ENCODE results near the gene PRDM15. TPM values are rescaled to one million over a fixed set of nuclear protein-coding genes. Genes with fewer than 3 reads are reported as not detected.

The PRDM15 gene
- total RNA-seq, 4 donors from 2014 or later, result 6.4 to 88.4 (median 21.1) TPM

GRCh38 chr21:41839387-41840000, 39.6 kb downstream of the PRDM15 start:
- Histone ChIP-seq H3K9me3 (peaks cover 9 to 13% of the 10 kb centered on the region in 2 donors), H3K36me3 (peaks cover 0 to 3% (median 0%) of the 10 kb centered on the region in 4 donors), H3K27me3 (no peaks in the 10 kb centered on the region), H3K4me1 (no peaks in the 10 kb centered on the region), H3K4me3 (no peak overlapping the region), H3K27ac (no peak overlapping the region)
- intact Hi-C loops (cut with DNase I; ENCODE audit: low total_unique reads), result no loop called here
- 95 to 100% methylated on average over 1 to 21 of the region's 21 CpGs for WGBS, 2 donors (ENCODE audit: low coverage in 1 of 2)
- in situ Hi-C loops (cut with MboI; ENCODE audit: low pct_ligation_motif_present in 1 of 4, low pct_unique_long_range_greater_than_20kb in 1 of 4, low sequenced_read_pairs in 3 of 4), result no loop called here
- no peak for DNase-seq
- TF ChIP-seq CTCF (IDR thresholded peaks at IDR 0.05) (no peak), POLR2A (IDR thresholded peaks at IDR 0.05) (no peak), POLR2AphosphoS5 (IDR thresholded peaks at IDR 0.05) (no peak), EP300 (IDR thresholded peaks at IDR 0.05; ENCODE audit: low read depth) (no peak)

DNA sequence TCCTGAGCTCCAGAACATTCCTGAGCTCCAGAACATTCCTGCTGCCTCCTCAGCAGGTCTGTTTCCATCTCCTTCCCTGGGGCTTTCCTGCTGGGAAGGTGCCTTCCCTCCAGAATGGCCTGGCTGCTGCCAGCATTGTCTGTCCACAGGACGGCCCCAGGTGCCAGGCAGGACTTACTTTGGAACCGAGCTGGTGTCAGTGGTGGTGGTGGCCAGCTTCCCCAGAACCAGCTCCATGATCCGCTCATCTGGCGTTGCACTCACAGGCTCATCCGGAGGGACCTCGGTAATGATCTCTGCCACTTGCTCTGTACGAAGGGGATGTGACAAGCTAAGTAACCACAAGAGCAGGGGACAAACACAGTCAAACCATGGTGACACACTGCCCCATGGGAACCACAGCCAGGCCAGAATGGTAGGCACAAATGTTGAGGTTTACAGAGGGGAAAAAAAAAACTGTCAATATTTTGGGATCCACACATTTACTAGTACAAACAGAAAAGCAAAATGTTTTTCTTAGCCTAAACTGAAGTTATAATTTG, 41.3 kb downstream of the PRDM15 start:
- peaks cover 0 to 3% (median 0%) of the 10 kb centered on the region in 4 donors for H3K36me3 ChIP-seq
- whole genome bisulfite sequencing, 2 donors (ENCODE audit: low coverage in 1 of 2), result 73% methylated on average over 7 of the region's 7 CpGs; no CpG with 5 or more reads in 1 of the 2 donors
- intact Hi-C loops (cut with DNase I; ENCODE audit: low total_unique reads), result loop anchor here (2.0 kb wide), 1 partner anchor 585 kb away; no protein-coding TSS in a partner anchor
- in situ Hi-C loops (cut with MboI; ENCODE audit: low pct_ligation_motif_present in 1 of 4, low pct_unique_long_range_greater_than_20kb in 1 of 4, low sequenced_read_pairs in 3 of 4), result no loop called here
- no peak overlapping the region for H3K4me3 ChIP-seq
- peaks cover 9 to 13% of the 10 kb centered on the region in 2 donors for H3K9me3 ChIP-seq
- H3K4me1 ChIP-seq, result no peaks in the 10 kb centered on the region
- DNase-seq, result no peak
- H3K27me3 ChIP-seq, result no peaks in the 10 kb centered on the region
- no peak overlapping the region for H3K27ac ChIP-seq
- TF ChIP-seq POLR2A (IDR thresholded peaks at IDR 0.05) (no peak), EP300 (IDR thresholded peaks at IDR 0.05; ENCODE audit: low read depth) (no peak), CTCF (IDR thresholded peaks at IDR 0.05) (no peak), POLR2AphosphoS5 (IDR thresholded peaks at IDR 0.05) (no peak)

DNA sequence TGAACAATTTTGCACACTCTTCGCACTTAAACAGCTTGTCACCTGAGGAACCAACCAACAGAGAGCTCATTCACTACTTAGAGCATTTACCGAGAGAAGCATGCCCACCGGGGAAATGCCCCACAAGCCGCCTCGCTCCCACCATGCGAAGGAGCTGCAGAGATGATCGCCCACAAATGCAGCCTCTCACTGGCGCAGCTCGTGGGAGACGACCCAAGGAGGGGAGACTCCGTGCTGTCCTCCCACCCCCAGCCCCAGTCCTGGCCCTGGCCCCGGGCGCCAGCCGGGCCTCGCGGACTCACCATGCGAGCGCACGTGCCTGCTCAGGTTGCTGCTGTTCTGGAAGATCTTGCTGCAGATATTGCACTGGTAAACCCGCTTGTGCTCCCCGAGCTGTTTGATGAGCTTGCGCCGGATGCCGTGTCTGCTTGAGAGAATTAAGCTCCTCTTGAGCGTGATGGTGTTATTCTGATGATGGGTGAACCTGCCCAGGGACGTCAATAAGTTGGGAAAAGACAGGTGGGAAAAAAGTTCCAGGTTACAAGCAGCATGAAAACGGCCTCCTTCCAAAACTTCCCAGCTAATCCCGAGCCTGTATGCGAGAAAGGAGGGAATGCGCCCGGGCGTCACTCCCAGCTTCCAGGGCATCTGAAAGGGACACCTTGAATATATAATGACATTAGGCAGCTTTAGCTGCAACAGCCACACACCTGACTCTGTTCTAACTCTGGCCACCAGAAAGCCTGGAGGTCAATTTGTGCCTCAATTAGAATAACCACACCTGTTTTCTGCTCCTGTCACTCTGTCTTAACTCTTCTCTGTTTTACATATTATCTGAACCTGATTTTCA, 42.8 kb downstream of the PRDM15 start:
- Histone ChIP-seq H3K27ac (peak overlapping the region in 1 of 4 donors; percentile 19), H3K36me3 (peaks cover 0 to 3% (median 0%) of the 10 kb centered on the region in 4 donors), H3K9me3 (peaks cover 9 to 10% of the 10 kb centered on the region in 2 donors), H3K27me3 (no peaks in the 10 kb centered on the region), H3K4me1 (no peaks in the 10 kb centered on the region), H3K4me3 (no peak overlapping the region)
- in situ Hi-C loops (cut with MboI; ENCODE audit: low pct_ligation_motif_present in 1 of 4, low pct_unique_long_range_greater_than_20kb in 1 of 4, low sequenced_read_pairs in 3 of 4) (no loop called here), intact Hi-C loops (cut with DNase I; ENCODE audit: low total_unique reads) (loop anchor here (2.0 kb wide), 1 partner anchor 586 kb away; no protein-coding TSS in a partner anchor)
- no peak for TF ChIP-seq EP300 (IDR thresholded peaks at IDR 0.05; ENCODE audit: low read depth)
- TF ChIP-seq CTCF (IDR thresholded peaks at IDR 0.05), result no peak
- no peak for TF ChIP-seq POLR2AphosphoS5 (IDR thresholded peaks at IDR 0.05)
- TF ChIP-seq POLR2A (IDR thresholded peaks at IDR 0.05), result no peak
- DNase-seq, result no peak
- WGBS, 2 donors (ENCODE audit: low coverage in 1 of 2), result 98% methylated on average over 11 to 30 of the region's 32 CpGs

- peak; percentile 26 for DNase-seq
- 50 to 69% methylated on average over 1 to 8 of the region's 10 CpGs for WGBS, 2 donors (ENCODE audit: low coverage in 1 of 2)
- intact Hi-C loops (cut with DNase I; ENCODE audit: low total_unique reads) (loop anchor here (2.0 kb wide), 1 partner anchor 587 kb away; no protein-coding TSS in a partner anchor), in situ Hi-C loops (cut with MboI; ENCODE audit: low pct_ligation_motif_present in 1 of 4, low pct_unique_long_range_greater_than_20kb in 1 of 4, low sequenced_read_pairs in 3 of 4) (no loop called here)
- Histone ChIP-seq H3K4me1 (no peaks in the 10 kb centered on the region), H3K36me3 (peaks cover 0 to 3% (median 0%) of the 10 kb centered on the region in 4 donors), H3K27me3 (no peaks in the 10 kb centered on the region), H3K27ac (peak overlapping the region in 2 of 4 donors; percentile 17 to 19), H3K4me3 (no peak overlapping the region), H3K9me3 (peaks cover 3% of the 10 kb centered on the region in 2 donors)
- no peak for TF ChIP-seq EP300 (IDR thresholded peaks at IDR 0.05; ENCODE audit: low read depth)
Measured at GRCh38 chr21:41835711-41836154, 43.4 kb downstream of the PRDM15 start.

All from transverse colon (tissue), 4 donors.